ENCODE measurements around the gene ACOXL.

Gene ACOXL

DNA sequence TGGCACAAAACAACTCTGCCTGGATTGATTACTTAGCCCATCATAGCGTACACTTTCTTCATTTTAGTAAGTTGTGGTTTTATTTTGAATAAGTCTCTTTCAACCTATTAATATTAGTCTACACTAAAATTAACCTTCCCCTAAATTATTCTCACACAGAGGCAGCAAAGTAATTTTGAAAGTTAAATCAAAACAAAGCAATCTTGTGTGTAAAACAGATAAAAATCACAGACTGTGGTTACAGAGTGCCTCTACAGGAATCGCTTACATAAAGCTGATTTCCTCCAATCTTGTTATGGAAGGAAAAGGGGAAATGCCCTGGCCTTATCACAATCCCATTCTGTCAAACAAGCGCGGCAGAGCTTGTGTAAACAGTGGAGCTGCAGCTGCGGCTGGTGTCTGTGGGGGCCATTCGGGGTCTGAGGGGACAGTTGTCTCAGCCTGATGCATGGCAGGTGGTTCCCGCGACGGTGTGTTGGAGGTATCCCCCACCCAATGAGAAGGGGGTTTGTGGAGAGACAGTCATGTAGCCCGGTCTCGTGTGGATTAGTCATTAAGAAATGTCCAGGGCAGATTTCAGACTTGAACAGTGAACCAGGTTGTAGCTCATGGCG lies 430.5 kb downstream of the ACOXL start:
- DNase-seq = no peak
- in situ Hi-C loops (cut with HindIII; ENCODE audit: low pct_ligation_motif_present, low pct_unique_long_range_greater_than_20kb, low sequenced_read_pairs) = no loop called here

DNA sequence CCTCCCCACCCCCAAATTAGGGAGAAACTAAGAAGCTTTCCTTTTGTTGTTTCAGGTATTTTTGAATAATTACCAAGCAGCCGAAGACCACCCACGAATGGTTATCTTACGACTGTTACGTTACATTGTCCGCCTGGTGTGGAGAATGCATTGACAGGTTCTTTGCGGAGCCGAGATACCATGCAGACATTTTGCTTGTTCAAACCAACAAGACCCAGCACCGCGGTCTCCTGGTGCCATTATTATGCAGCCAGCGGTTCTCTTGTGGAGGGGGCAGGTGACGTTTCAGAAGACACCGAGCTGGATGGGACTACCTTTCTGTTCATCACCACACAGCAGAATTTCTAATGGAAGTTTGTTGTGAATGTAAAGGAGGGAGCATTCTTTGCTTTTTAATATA lies 431.7 kb downstream of the ACOXL start:
- in situ Hi-C loops (cut with HindIII; ENCODE audit: low pct_ligation_motif_present, low pct_unique_long_range_greater_than_20kb, low sequenced_read_pairs) = no loop called here
- no peak for DNase-seq

DNA sequence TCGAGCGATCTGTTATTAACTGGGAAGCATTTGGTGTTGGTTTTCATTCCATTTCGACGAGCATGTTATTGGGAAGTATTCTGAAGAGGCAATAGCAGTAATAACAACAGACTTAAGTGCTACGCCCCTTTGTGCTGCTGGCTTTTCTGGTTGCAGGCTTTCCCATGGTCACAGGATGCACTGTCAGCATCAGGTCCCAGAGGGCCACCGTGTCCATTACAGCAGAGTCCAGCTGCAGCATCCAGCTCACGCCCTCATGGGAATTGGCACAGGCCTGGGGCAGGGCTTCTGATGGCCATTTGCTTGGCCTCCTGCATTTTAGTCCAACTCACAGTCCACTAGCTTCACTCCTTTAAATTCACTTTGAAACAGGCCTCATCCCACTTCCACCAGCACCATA lies 432.7 kb downstream of the ACOXL start:
- in situ Hi-C loops (cut with HindIII; ENCODE audit: low pct_ligation_motif_present, low pct_unique_long_range_greater_than_20kb, low sequenced_read_pairs) = no loop called here
- no peak for DNase-seq

DNA sequence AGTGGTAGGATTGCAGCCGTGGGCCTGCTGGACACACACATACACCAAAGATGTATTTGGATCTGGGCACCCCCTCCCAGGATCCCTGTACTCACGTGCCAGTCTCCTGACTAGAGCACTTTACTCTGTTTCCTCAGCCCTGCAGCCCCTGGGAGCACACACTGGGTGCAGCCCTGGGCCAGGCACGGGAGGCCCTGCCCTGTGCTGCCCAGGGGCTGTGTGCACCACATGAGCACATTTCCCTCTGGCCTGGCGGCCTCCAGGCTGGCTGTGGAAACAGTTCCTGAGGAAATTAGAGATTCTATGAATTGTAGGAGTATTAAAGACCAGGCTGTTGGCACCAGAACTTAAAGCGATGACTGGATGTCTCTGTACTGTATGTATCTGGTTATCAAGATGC lies 433.7 kb downstream of the ACOXL start:
- in situ Hi-C loops (cut with HindIII; ENCODE audit: low pct_ligation_motif_present, low pct_unique_long_range_greater_than_20kb, low sequenced_read_pairs) = no loop called here
- no peak for DNase-seq

DNA sequence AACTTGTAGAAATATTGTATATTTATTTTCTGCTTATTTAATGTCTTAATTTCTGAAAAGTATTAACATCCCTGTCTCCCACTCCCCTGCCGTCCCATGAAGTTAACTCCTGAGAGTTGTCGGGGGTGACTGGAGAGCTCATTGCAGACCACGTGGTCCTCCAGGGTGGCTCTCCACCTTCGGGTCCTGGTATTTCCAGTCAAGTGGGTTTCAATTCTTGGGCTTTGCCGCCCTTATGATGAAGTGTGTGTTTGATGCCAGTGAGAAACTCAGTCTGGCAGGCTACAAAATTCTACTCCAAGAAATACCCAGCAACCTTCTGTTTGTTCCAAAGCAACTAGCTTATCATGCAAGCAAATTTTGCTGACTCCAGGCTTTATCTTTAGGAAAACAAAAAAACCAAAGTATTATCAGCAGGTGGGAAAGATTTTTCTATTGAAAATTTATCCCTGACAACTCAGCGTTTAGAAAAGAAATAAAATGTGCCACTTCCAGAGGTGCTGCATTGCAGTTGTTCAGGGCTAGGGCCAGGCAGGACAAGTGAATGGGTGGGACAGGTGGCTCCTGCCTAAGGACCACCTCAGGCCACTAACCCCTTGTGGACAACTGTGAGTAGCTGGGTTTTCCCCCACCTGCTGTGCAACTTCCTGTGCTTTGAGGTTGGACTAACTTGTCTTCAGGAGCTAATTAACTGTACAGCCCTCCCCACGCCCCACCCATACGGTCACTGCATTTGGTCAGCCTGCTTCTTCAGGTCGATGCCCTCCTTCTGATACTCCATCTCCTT lies 434.9 kb downstream of the ACOXL start:
- no peak for DNase-seq
- in situ Hi-C loops (cut with HindIII; ENCODE audit: low pct_ligation_motif_present, low pct_unique_long_range_greater_than_20kb, low sequenced_read_pairs) = no loop called here

DNA sequence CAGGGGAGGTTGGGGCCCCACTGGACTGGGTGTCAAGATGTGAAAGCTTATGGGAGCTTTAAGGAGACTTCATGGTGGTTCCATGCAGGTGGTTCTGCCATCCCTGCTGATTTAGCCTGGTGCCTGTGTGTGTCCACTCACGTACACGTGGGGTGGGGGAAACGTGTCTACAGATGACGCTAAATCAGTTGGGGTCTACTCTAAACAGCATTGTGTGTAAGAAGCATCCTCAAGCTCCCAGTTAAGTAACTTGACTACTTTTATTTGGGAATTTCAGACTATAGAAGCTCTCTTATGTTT lies 435.4 kb downstream of the ACOXL start:
- in situ Hi-C loops (cut with HindIII; ENCODE audit: low pct_ligation_motif_present, low pct_unique_long_range_greater_than_20kb, low sequenced_read_pairs) = no loop called here
- no peak for DNase-seq
